Measurements from ENCODE around the gene GPR152.

Gene GPR152

GRCh38 chr11:67457453-67457852 lies 4.9 kb upstream of the GPR152 start:
- TF ChIP-seq ZFX (IDR thresholded peaks at IDR 0.05; ENCODE audit: borderline replicate concordance) (no peak), CTCF (IDR thresholded peaks at IDR 0.05) (no peak)
- no peak overlapping the region for H3K27ac ChIP-seq

- no peak for TF ChIP-seq CTCF (IDR thresholded peaks at IDR 0.05)
- TF ChIP-seq ZFX (IDR thresholded peaks at IDR 0.05; ENCODE audit: borderline replicate concordance): no peak
- H3K27ac ChIP-seq: no peak overlapping the region
Measured at GRCh38 chr11:67456068-67456705, 3.7 kb upstream of the GPR152 start.

GRCh38 chr11:67455054-67455453 lies 2.5 kb upstream of the GPR152 start, which contains the start of gene CABP4:
CABP4 (plus strand) TSS chr11:67455354; CDS start chr11:67455424, 70 bp downstream.
- TF ChIP-seq ZFX (IDR thresholded peaks at IDR 0.05; ENCODE audit: borderline replicate concordance) (no peak), CTCF (IDR thresholded peaks at IDR 0.05) (no peak)
- H3K27ac ChIP-seq: no peak within 1 kb of the TSS

GRCh38 chr11:67453816-67454732 lies 1.5 kb upstream of the GPR152 start:
- no peak overlapping the region for H3K27ac ChIP-seq
- no peak for TF ChIP-seq CTCF (IDR thresholded peaks at IDR 0.05)
- no peak for TF ChIP-seq ZFX (IDR thresholded peaks at IDR 0.05; ENCODE audit: borderline replicate concordance)

- TF ChIP-seq CTCF (IDR thresholded peaks at IDR 0.05) (no peak), ZFX (IDR thresholded peaks at IDR 0.05; ENCODE audit: borderline replicate concordance) (no peak)
- H3K27ac ChIP-seq: peak overlapping the region; percentile 61; the same call in 1 of the 2 replicates
Measured at GRCh38 chr11:67451658-67451976, 912 bp downstream of the GPR152 start.

GRCh38 chr11:67450796-67451657 lies 1.5 kb downstream of the GPR152 start:
- H3K27ac ChIP-seq: no peak overlapping the region
- TF ChIP-seq ZFX (IDR thresholded peaks at IDR 0.05; ENCODE audit: borderline replicate concordance): no peak
- TF ChIP-seq CTCF (IDR thresholded peaks at IDR 0.05): no peak
